Activated naive CD8-positive, alpha-beta T cell treated with anti-CD3 and anti-CD28 coated beads, Interleukin-2, amount 50 U/mL, for 24 hours (primary cell): ENCODE results near the gene LMX1B.

ENCODE experiments used
- ATAC-seq: fragments of 150-1000 bp; cut with Tn5 transposase; one replicate; pipeline ENCODE4 v1.10.0; 2021
- DNase-seq: peaks from one replicate; pipeline ENCODE4 v3.0.0; 2021
- H3K27ac Mint-ChIP-seq: one replicate; pipeline ENCODE4 v1.8.0; 2021; ENCODE audit warnings: mild to moderate bottlenecking, mixed read lengths
- H3K27me3 Mint-ChIP-seq: one replicate; pipeline ENCODE4 v1.8.0; 2021; ENCODE audit warnings: mixed read lengths
- H3K36me3 Mint-ChIP-seq: one replicate; pipeline ENCODE4 v1.8.0; 2021; ENCODE audit warnings: low read depth, mixed read lengths
- H3K4me1 Mint-ChIP-seq: one replicate; pipeline ENCODE4 v1.8.0; 2021; ENCODE audit warnings: mixed read lengths
- H3K4me3 Mint-ChIP-seq: one replicate; pipeline ENCODE4 v1.8.0; 2021; ENCODE audit warnings: mild to moderate bottlenecking, moderate library complexity, mixed read lengths
- H3K9me3 Mint-ChIP-seq: one replicate; pipeline ENCODE4 v1.8.0; 2021; ENCODE audit warnings: mixed read lengths

Gene LMX1B

GRCh38 chr9:126690431-126691051 lies 76.8 kb downstream of the LMX1B start:
- peak; percentile 64 for ATAC-seq
- no peaks in the 10 kb centered on the region for H3K36me3 Mint-ChIP-seq
- H3K4me3 Mint-ChIP-seq: no peak overlapping the region
- peaks cover 37% of the 10 kb centered on the region for H3K27me3 Mint-ChIP-seq
- H3K9me3 Mint-ChIP-seq: no peaks in the 10 kb centered on the region
- H3K27ac Mint-ChIP-seq: no peak overlapping the region
- DNase-seq: peak; percentile 75
- H3K4me1 Mint-ChIP-seq: no peaks in the 10 kb centered on the region

- H3K4me3 Mint-ChIP-seq: no peak overlapping the region
- H3K36me3 Mint-ChIP-seq: no peaks in the 10 kb centered on the region
- DNase-seq (no peak), ATAC-seq (no peak)
- H3K4me1 Mint-ChIP-seq: no peaks in the 10 kb centered on the region
- peaks cover 26% of the 10 kb centered on the region for H3K27me3 Mint-ChIP-seq
- H3K9me3 Mint-ChIP-seq: no peaks in the 10 kb centered on the region
- H3K27ac Mint-ChIP-seq: no peak overlapping the region
Observed at GRCh38 chr9:126692041-126692758, 78.5 kb downstream of the LMX1B start.

- peaks cover 19% of the 10 kb centered on the region for H3K27me3 Mint-ChIP-seq
- no peaks in the 10 kb centered on the region for H3K36me3 Mint-ChIP-seq
- no peaks in the 10 kb centered on the region for H3K9me3 Mint-ChIP-seq
- no peak for ATAC-seq
- no peak for DNase-seq
- no peaks in the 10 kb centered on the region for H3K4me1 Mint-ChIP-seq
- H3K4me3 Mint-ChIP-seq: no peak overlapping the region
- no peak overlapping the region for H3K27ac Mint-ChIP-seq
Observed at GRCh38 chr9:126692759-126693427, 79.2 kb downstream of the LMX1B start.

- H3K4me1 Mint-ChIP-seq: no peaks in the 10 kb centered on the region
- ATAC-seq: no peak
- peaks cover 15% of the 10 kb centered on the region for H3K27me3 Mint-ChIP-seq
- no peak overlapping the region for H3K27ac Mint-ChIP-seq
- no peak for DNase-seq
- no peaks in the 10 kb centered on the region for H3K9me3 Mint-ChIP-seq
- H3K4me3 Mint-ChIP-seq: no peak overlapping the region
- no peaks in the 10 kb centered on the region for H3K36me3 Mint-ChIP-seq
Observed at GRCh38 chr9:126693428-126693944, 79.8 kb downstream of the LMX1B start.

- Mint-ChIP-seq H3K4me1 (no peaks in the 10 kb centered on the region), H3K27me3 (peaks cover 7% of the 10 kb centered on the region), H3K9me3 (no peaks in the 10 kb centered on the region), H3K36me3 (no peaks in the 10 kb centered on the region), H3K4me3 (no peak overlapping the region), H3K27ac (no peak overlapping the region)
- no peak for DNase-seq
- no peak for ATAC-seq
Observed at GRCh38 chr9:126694206-126695081, 80.7 kb downstream of the LMX1B start.

- ATAC-seq: no peak
- H3K4me1 Mint-ChIP-seq: no peaks in the 10 kb centered on the region
- no peak overlapping the region for H3K27ac Mint-ChIP-seq
- no peaks in the 10 kb centered on the region for H3K9me3 Mint-ChIP-seq
- no peak overlapping the region for H3K4me3 Mint-ChIP-seq
- DNase-seq: no peak
- H3K27me3 Mint-ChIP-seq: peaks cover 2% of the 10 kb centered on the region
- H3K36me3 Mint-ChIP-seq: no peaks in the 10 kb centered on the region
Observed at GRCh38 chr9:126695186-126695585, 81.5 kb downstream of the LMX1B start.

GRCh38 chr9:126695701-126696400 lies 82.1 kb downstream of the LMX1B start:
- Mint-ChIP-seq H3K9me3 (no peaks in the 10 kb centered on the region), H3K36me3 (no peaks in the 10 kb centered on the region), H3K27me3 (no peaks in the 10 kb centered on the region), H3K4me1 (no peaks in the 10 kb centered on the region), H3K4me3 (no peak overlapping the region), H3K27ac (no peak overlapping the region)
- ATAC-seq: no peak
- no peak for DNase-seq

GRCh38 chr9:126696401-126697145 lies 82.8 kb downstream of the LMX1B start:
- DNase-seq: no peak
- ATAC-seq: no peak
- Mint-ChIP-seq H3K9me3 (no peaks in the 10 kb centered on the region), H3K4me1 (no peaks in the 10 kb centered on the region), H3K27me3 (peaks cover 6% of the 10 kb centered on the region), H3K4me3 (no peak overlapping the region), H3K36me3 (no peaks in the 10 kb centered on the region), H3K27ac (no peak overlapping the region)

- no peak for DNase-seq
- peaks cover 11% of the 10 kb centered on the region for H3K27me3 Mint-ChIP-seq
- no peaks in the 10 kb centered on the region for H3K4me1 Mint-ChIP-seq
- no peaks in the 10 kb centered on the region for H3K9me3 Mint-ChIP-seq
- H3K4me3 Mint-ChIP-seq: no peak overlapping the region
- no peak for ATAC-seq
- no peak overlapping the region for H3K27ac Mint-ChIP-seq
- no peaks in the 10 kb centered on the region for H3K36me3 Mint-ChIP-seq
Observed at GRCh38 chr9:126697330-126697729, 83.6 kb downstream of the LMX1B start.

- Mint-ChIP-seq H3K27me3 (peaks cover 14% of the 10 kb centered on the region), H3K36me3 (no peaks in the 10 kb centered on the region), H3K9me3 (no peaks in the 10 kb centered on the region), H3K27ac (no peak overlapping the region), H3K4me1 (no peaks in the 10 kb centered on the region), H3K4me3 (no peak overlapping the region)
- no peak for ATAC-seq
- DNase-seq: no peak
Observed at GRCh38 chr9:126698251-126698650, 84.5 kb downstream of the LMX1B start.

- DNase-seq: no peak
- no peak overlapping the region for H3K4me3 Mint-ChIP-seq
- H3K9me3 Mint-ChIP-seq: no peaks in the 10 kb centered on the region
- no peaks in the 10 kb centered on the region for H3K4me1 Mint-ChIP-seq
- ATAC-seq: no peak
- no peak overlapping the region for H3K27ac Mint-ChIP-seq
- H3K27me3 Mint-ChIP-seq: peaks cover 17% of the 10 kb centered on the region
- H3K36me3 Mint-ChIP-seq: no peaks in the 10 kb centered on the region
Observed at GRCh38 chr9:126698756-126699155, 85.0 kb downstream of the LMX1B start.

- Mint-ChIP-seq H3K9me3 (no peaks in the 10 kb centered on the region), H3K27ac (no peak overlapping the region), H3K4me1 (peaks cover 3% of the 10 kb centered on the region), H3K36me3 (no peaks in the 10 kb centered on the region), H3K4me3 (no peak overlapping the region), H3K27me3 (peaks cover 22% of the 10 kb centered on the region)
- no peak for ATAC-seq
- no peak for DNase-seq
Observed at GRCh38 chr9:126699401-126699881, 85.7 kb downstream of the LMX1B start.

- Mint-ChIP-seq H3K9me3 (no peaks in the 10 kb centered on the region), H3K36me3 (no peaks in the 10 kb centered on the region), H3K4me3 (no peak overlapping the region), H3K4me1 (peaks cover 11% of the 10 kb centered on the region), H3K27ac (no peak overlapping the region), H3K27me3 (peaks cover 31% of the 10 kb centered on the region)
- no peak for DNase-seq
- ATAC-seq: no peak
Observed at GRCh38 chr9:126700296-126700695, 86.6 kb downstream of the LMX1B start.
